Upper lobe of left lung (tissue), 4 donors: Measurements from ENCODE around the gene VAPA.

Experiments used
- CTCF ChIP-seq, 6 experiments: fragments of 450-650 bp in 4 of 6; fragments of 200-600 bp in 2 of 6; sonication (generic) in 2 of 6; IDR thresholded peaks; one replicate each; pipeline ENCODE4 v1.5.1; 2016 to 2019; ENCODE audit warnings: antibody characterized with exemption in 6 of 6
- POLR2A ChIP-seq, 4 donors: fragments of 450-650 bp; IDR thresholded peaks; one replicate each; pipeline ENCODE4 v1.5.1; 2016 to 2017; ENCODE audit warnings: antibody characterized with exemption in 4 of 4, mild to moderate bottlenecking in 2 of 4

- no peak for TF ChIP-seq POLR2A (IDR thresholded peaks at IDR 0.05)
- TF ChIP-seq CTCF (IDR thresholded peaks at IDR 0.05), result no peak
Observed at GRCh38 chr18:9996094-9996493, 82.3 kb downstream of the VAPA start.
